HG03108 (cell line): ENCODE data around the gene RAB7B.
A peak's percentile ranks its signal among the peaks of the same experiment; 100 is the strongest.

Experiments
- ATAC-seq: cut with Tn5 transposase; IDR thresholded peaks from one replicate; pipeline ENCODE4 v1.9.1; 2021; ENCODE audit warnings: moderate library complexity; ENCODE audit not compliant: unreplicated experiment

Gene RAB7B

GRCh38 chr1:206023695-206024094 lies 20.5 kb upstream of the RAB7B start, which contains the start of gene CTSE:
CTSE (minus strand) TSS chr1:206023895; CDS start chr1:206023791, 104 bp downstream.
- no peak for ATAC-seq

GRCh38 chr1:206022766-206023165 lies 19.6 kb upstream of the RAB7B start:
- ATAC-seq = no peak

- no peak for ATAC-seq
These were observed 18.6 kb upstream of the RAB7B start for GRCh38 chr1:206021626-206022365.

- ATAC-seq = no peak
These were observed 17.9 kb upstream of the RAB7B start for GRCh38 chr1:206021008-206021625.

GRCh38 chr1:206020393-206021007 lies 17.3 kb upstream of the RAB7B start:
- ATAC-seq = no peak

- ATAC-seq = no peak
These were observed 11.9 kb upstream of the RAB7B start for GRCh38 chr1:206015071-206015470.

GRCh38 chr1:206014601-206015000 lies 11.4 kb upstream of the RAB7B start:
- no peak for ATAC-seq

- ATAC-seq = no peak
These were observed 10.0 kb upstream of the RAB7B start for GRCh38 chr1:206013026-206013795.

- ATAC-seq = peak; percentile 95
These were observed 9.1 kb upstream of the RAB7B start for GRCh38 chr1:206012086-206012859.

GRCh38 chr1:206011057-206011456 lies 7.9 kb upstream of the RAB7B start:
- no peak for ATAC-seq

GRCh38 chr1:206010060-206010459 lies 6.9 kb upstream of the RAB7B start:
- ATAC-seq = no peak

GRCh38 chr1:206006946-206007345 lies 3.8 kb upstream of the RAB7B start:
- ATAC-seq = no peak

GRCh38 chr1:206005778-206006180 lies 2.6 kb upstream of the RAB7B start:
- no peak for ATAC-seq

GRCh38 chr1:206005234-206005633 lies 2.0 kb upstream of the RAB7B start:
- ATAC-seq = no peak

- ATAC-seq = no peak
These were observed 1.6 kb upstream of the RAB7B start for GRCh38 chr1:206004826-206005225.

- ATAC-seq = no peak
These were observed 932 bp upstream of the RAB7B start for GRCh38 chr1:206003854-206004800.

- no peak for ATAC-seq
These were observed 1.0 kb downstream of the RAB7B start for GRCh38 chr1:206002160-206002559.

GRCh38 chr1:206001476-206001888 lies 1.7 kb downstream of the RAB7B start:
- no peak for ATAC-seq

- no peak for ATAC-seq
These were observed 2.4 kb downstream of the RAB7B start for GRCh38 chr1:206000641-206001339.
